Measurements from ENCODE around the gene SAMMSON. TPM values are rescaled to one million over a fixed set of nuclear protein-coding genes. Genes with fewer than 3 reads are reported as not detected.

The SAMMSON gene
- total RNA-seq, 2 donors from 2014 or later, result not detected

- ATAC-seq, result no peak
- H3K27ac Mint-ChIP-seq, result no peak overlapping the region
- no peak for DNase-seq (ENCODE audit: low spot score)
- no peak overlapping the region for H3K4me3 Mint-ChIP-seq
- H3K36me3 Mint-ChIP-seq, result no peaks in the 10 kb centered on the region
- H3K9me3 Mint-ChIP-seq, result no peaks in the 10 kb centered on the region
- H3K4me1 Mint-ChIP-seq (ENCODE audit: low read depth in 2 of 2), result no peaks in the 10 kb centered on the region
- no peaks in the 10 kb centered on the region for H3K27me3 Mint-ChIP-seq
These were observed 4.6 kb upstream of the SAMMSON start for GRCh38 chr3:69994919-69995318.

- Mint-ChIP-seq H3K36me3 (no peaks in the 10 kb centered on the region), H3K4me1 (ENCODE audit: low read depth in 2 of 2) (no peaks in the 10 kb centered on the region), H3K27me3 (no peaks in the 10 kb centered on the region), H3K27ac (no peak overlapping the region), H3K4me3 (no peak overlapping the region), H3K9me3 (no peaks in the 10 kb centered on the region)
- no peak for ATAC-seq
- DNase-seq (ENCODE audit: low spot score), result no peak
These were observed 1.8 kb upstream of the SAMMSON start for GRCh38 chr3:69997631-69998307.

DNA sequence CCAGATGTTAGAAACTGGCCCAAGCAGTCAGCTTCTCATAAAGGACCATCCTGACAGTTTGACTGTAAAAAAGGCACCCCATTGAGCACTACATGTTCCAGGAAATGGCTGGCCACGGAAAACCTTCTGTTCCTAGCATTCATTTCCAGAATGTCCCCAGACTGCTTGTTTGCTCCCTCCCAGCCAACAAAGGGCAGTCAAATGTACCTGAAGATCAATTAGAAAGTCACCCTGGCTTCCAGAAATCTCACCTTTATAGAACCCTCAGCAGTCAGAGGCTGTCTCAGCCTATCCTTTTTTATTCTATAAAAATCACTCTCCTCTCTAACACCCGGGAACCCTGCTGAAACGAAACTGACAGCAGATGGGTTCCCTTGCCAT, 784 bp upstream of the SAMMSON start:
- H3K27ac Mint-ChIP-seq, result no peak overlapping the region
- ATAC-seq (no peak), DNase-seq (ENCODE audit: low spot score) (no peak)
- no peak overlapping the region for H3K4me3 Mint-ChIP-seq
- no peaks in the 10 kb centered on the region for H3K9me3 Mint-ChIP-seq
- no peaks in the 10 kb centered on the region for H3K27me3 Mint-ChIP-seq
- H3K4me1 Mint-ChIP-seq (ENCODE audit: low read depth in 2 of 2), result no peaks in the 10 kb centered on the region
- no peaks in the 10 kb centered on the region for H3K36me3 Mint-ChIP-seq

DNA sequence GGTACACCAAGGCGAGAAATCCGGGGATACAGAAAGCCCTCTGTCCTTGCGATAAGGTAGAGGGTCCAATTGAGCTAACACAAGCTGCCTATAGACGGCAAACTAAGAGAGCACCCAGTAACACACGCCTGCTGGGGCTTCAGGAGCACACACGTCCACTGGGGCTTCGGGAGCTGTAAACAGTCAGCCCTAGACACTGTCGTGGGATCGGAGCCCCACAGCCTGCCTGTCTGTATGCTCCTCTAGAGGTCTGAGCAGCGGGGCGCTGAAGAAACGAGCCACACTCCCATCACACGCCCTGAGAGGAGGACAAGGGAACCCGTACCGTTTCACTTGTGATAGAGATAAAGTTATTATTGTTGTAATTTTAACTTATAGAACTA, 486 bp downstream of the SAMMSON start:
- ATAC-seq (no peak), DNase-seq (ENCODE audit: low spot score) (no peak)
- H3K4me3 Mint-ChIP-seq, result no peak overlapping the region
- no peaks in the 10 kb centered on the region for H3K9me3 Mint-ChIP-seq
- no peak overlapping the region for H3K27ac Mint-ChIP-seq
- no peaks in the 10 kb centered on the region for H3K4me1 Mint-ChIP-seq (ENCODE audit: low read depth in 2 of 2)
- no peaks in the 10 kb centered on the region for H3K36me3 Mint-ChIP-seq
- no peaks in the 10 kb centered on the region for H3K27me3 Mint-ChIP-seq

GRCh38 chr3:70000563-70001081, 1.1 kb downstream of the SAMMSON start:
- Mint-ChIP-seq H3K4me3 (no peak overlapping the region), H3K27ac (no peak overlapping the region), H3K9me3 (no peaks in the 10 kb centered on the region), H3K27me3 (no peaks in the 10 kb centered on the region), H3K4me1 (ENCODE audit: low read depth in 2 of 2) (no peaks in the 10 kb centered on the region), H3K36me3 (no peaks in the 10 kb centered on the region)
- ATAC-seq (no peak), DNase-seq (ENCODE audit: low spot score) (no peak)

DNA sequence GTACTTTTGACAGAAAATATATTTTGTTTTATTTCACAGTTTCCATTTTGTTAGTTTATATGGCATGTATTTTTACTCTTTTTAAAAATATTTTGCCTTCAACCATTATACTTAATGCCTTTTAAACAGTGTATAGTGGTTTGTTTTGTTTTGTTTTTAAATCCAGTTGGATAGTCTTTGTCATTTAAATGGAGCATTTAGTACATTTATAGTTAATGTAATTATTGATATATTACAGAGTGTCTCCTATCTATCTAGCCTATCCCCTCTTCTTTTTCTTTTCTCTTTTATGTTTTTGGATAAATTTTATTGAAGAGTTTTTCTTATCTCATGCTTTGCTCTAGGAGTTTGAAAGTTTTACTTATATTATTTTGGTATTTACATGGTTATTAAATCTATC, 3.6 kb downstream of the SAMMSON start:
- ATAC-seq, result no peak
- no peak overlapping the region for H3K27ac Mint-ChIP-seq

GRCh38 chr3:70006089-70006488, 6.6 kb downstream of the SAMMSON start:
- Mint-ChIP-seq H3K27me3 (no peaks in the 10 kb centered on the region), H3K4me1 (ENCODE audit: low read depth in 2 of 2) (peaks cover 0 to 4% of the 10 kb centered on the region in 2 donors), H3K9me3 (peaks cover 7% of the 10 kb centered on the region), H3K4me3 (no peak overlapping the region), H3K27ac (no peak overlapping the region), H3K36me3 (no peaks in the 10 kb centered on the region)
- ATAC-seq, result no peak
- DNase-seq (ENCODE audit: low spot score), result no peak

More for the DNA sequence above, 3.6 kb downstream of the SAMMSON start:
- Mint-ChIP-seq H3K36me3 (no peaks in the 10 kb centered on the region), H3K4me1 (ENCODE audit: low read depth in 2 of 2) (no peaks in the 10 kb centered on the region), H3K4me3 (no peak overlapping the region), H3K9me3 (no peaks in the 10 kb centered on the region), H3K27me3 (no peaks in the 10 kb centered on the region)
- DNase-seq (ENCODE audit: low spot score), result no peak

DNA sequence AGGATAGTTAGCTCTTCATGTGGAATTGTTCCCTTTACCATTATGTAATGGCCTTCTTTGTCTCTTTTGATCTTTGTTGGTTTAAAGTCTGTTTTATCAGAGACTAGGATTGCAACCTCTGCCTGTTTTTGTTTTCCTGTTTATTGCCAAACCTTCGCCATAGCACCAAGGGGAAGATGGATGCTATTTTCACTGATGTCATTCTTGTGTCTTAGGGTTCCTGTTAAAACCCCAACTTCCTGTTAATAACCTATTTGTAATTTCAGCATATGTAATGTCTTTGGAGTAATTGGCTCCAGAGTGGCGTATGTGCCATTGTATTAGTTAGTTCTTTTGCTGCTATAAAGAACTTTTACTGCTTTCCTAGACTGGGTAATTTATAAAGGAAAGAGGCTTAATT, 10.8 kb downstream of the SAMMSON start:
- peaks cover 7% of the 10 kb centered on the region for H3K9me3 Mint-ChIP-seq
- H3K27ac Mint-ChIP-seq, result no peak overlapping the region
- H3K4me3 Mint-ChIP-seq, result no peak overlapping the region
- no peak for DNase-seq (ENCODE audit: low spot score)
- peaks cover 0 to 4% of the 10 kb centered on the region in 2 donors for H3K4me1 Mint-ChIP-seq (ENCODE audit: low read depth in 2 of 2)
- H3K36me3 Mint-ChIP-seq, result no peaks in the 10 kb centered on the region
- H3K27me3 Mint-ChIP-seq, result no peaks in the 10 kb centered on the region
- no peak for ATAC-seq

GRCh38 chr3:70011582-70011981, 12.0 kb downstream of the SAMMSON start:
- H3K4me1 Mint-ChIP-seq (ENCODE audit: low read depth in 2 of 2), result peaks cover 0 to 4% of the 10 kb centered on the region in 2 donors
- no peaks in the 10 kb centered on the region for H3K36me3 Mint-ChIP-seq
- H3K27ac Mint-ChIP-seq, result no peak overlapping the region
- DNase-seq (ENCODE audit: low spot score) (no peak), ATAC-seq (no peak)
- H3K9me3 Mint-ChIP-seq, result peaks cover 7% of the 10 kb centered on the region
- H3K27me3 Mint-ChIP-seq, result no peaks in the 10 kb centered on the region
- H3K4me3 Mint-ChIP-seq, result no peak overlapping the region

DNA sequence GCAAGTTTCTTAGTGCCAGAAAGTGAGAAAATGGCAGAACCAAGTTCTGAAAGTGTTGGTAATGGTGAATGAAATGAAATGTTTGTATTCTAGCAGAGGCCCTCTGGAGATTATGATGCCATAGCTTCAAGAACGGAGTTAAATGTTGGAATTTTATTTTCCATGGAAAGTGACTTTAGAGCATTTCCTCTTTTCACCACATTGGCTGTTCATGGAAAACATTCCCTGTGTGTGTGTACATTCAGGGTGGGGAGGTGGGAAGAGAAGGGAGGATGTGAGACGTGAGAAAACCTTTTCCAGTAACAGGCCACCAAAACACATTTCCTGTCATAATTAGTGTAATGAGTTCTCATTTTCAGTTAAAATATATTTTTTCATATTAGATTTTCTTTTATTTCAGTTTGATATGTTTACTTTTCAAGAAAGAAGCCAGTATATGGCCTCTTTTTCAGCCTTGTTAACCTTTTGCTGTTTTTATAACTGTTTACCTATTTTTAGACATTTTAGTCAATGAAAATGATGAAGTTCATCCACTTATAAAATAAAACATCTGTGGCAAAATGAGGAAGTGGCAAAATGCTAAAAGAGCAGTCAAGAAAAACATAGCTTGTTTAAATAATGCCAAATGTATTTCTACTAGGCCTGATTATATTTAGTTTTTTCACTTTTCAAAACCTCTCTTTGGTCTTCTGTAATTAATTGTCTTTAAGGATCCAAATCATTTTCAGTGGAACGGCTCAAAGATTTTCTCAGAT, 21.6 kb downstream of the SAMMSON start:
- Mint-ChIP-seq H3K36me3 (no peaks in the 10 kb centered on the region), H3K9me3 (peaks cover 3% of the 10 kb centered on the region), H3K4me1 (ENCODE audit: low read depth in 2 of 2) (no peaks in the 10 kb centered on the region), H3K27me3 (no peaks in the 10 kb centered on the region), H3K27ac (no peak overlapping the region), H3K4me3 (no peak overlapping the region)
- no peak for DNase-seq (ENCODE audit: low spot score)
- no peak for ATAC-seq

- H3K4me1 Mint-ChIP-seq (ENCODE audit: low read depth in 2 of 2), result no peaks in the 10 kb centered on the region
- peaks cover 6% of the 10 kb centered on the region for H3K9me3 Mint-ChIP-seq
- no peak for ATAC-seq
- no peaks in the 10 kb centered on the region for H3K36me3 Mint-ChIP-seq
- no peak overlapping the region for H3K27ac Mint-ChIP-seq
- H3K27me3 Mint-ChIP-seq, result no peaks in the 10 kb centered on the region
- no peak for DNase-seq (ENCODE audit: low spot score)
- no peak overlapping the region for H3K4me3 Mint-ChIP-seq
These were observed 28.8 kb downstream of the SAMMSON start for GRCh38 chr3:70028361-70028760.

GRCh38 chr3:70038693-70039092, 39.2 kb downstream of the SAMMSON start:
- Mint-ChIP-seq H3K9me3 (peaks cover 2% of the 10 kb centered on the region), H3K4me3 (no peak overlapping the region), H3K36me3 (no peaks in the 10 kb centered on the region), H3K27me3 (no peaks in the 10 kb centered on the region), H3K27ac (no peak overlapping the region), H3K4me1 (ENCODE audit: low read depth in 2 of 2) (no peaks in the 10 kb centered on the region)
- ATAC-seq (no peak), DNase-seq (ENCODE audit: low spot score) (no peak)

- no peaks in the 10 kb centered on the region for H3K36me3 Mint-ChIP-seq
- DNase-seq (ENCODE audit: low spot score) (no peak), ATAC-seq (no peak)
- H3K27ac Mint-ChIP-seq, result no peak overlapping the region
- no peak overlapping the region for H3K4me3 Mint-ChIP-seq
- peaks cover 2% of the 10 kb centered on the region for H3K9me3 Mint-ChIP-seq
- H3K27me3 Mint-ChIP-seq, result no peaks in the 10 kb centered on the region
- H3K4me1 Mint-ChIP-seq (ENCODE audit: low read depth in 2 of 2), result no peaks in the 10 kb centered on the region
These were observed 40.9 kb downstream of the SAMMSON start for GRCh38 chr3:70040386-70040785.

DNA sequence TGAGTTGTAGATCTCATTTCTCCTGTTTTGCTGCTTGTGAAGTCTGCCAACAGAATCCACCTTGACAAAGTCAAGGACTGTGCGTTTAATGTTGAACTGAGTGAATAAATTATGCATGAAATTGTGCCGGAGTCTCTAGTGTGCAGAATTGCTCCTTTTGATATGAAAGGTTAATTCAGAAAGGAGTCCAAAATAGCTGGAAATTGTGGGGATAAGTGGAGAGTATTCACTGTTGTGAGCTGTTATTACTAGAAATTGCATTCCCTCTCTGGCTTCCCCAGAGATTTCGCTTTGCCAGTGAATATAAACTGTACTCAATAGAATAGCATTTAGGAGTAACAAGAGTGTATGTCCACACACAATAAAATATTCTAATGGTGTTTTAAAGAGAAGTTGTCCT, 43.1 kb downstream of the SAMMSON start:
- H3K36me3 Mint-ChIP-seq, result no peaks in the 10 kb centered on the region
- H3K4me1 Mint-ChIP-seq (ENCODE audit: low read depth in 2 of 2), result no peaks in the 10 kb centered on the region
- H3K27ac Mint-ChIP-seq, result no peak overlapping the region
- H3K9me3 Mint-ChIP-seq, result peaks cover 2% of the 10 kb centered on the region
- no peak for DNase-seq (ENCODE audit: low spot score)
- ATAC-seq, result no peak
- no peak overlapping the region for H3K4me3 Mint-ChIP-seq
- H3K27me3 Mint-ChIP-seq, result no peaks in the 10 kb centered on the region

Data from natural killer cell treated with Interleukin-12 subunit alpha and Interleukin-12 subunit beta and Interleukin-15 and Interleukin-18, amount 100 ng/mL, for 72 hours (primary cell).